PC-9 (cell line): ENCODE data around the gene DPYD.

Experiments used
- EZH2 ChIP-seq: fragments of 200-600 bp; sonication (generic); IDR thresholded peaks from 2 replicates; pipeline ENCODE4 v1.8.0; 2017; ENCODE audit warnings: antibody characterized with exemption, low read depth
- TF ChIP-seq, protein P1 (sequence below): fragments of 200-600 bp; sonication (generic); conservative IDR thresholded peaks from 2 replicates; pipeline ENCODE4 v1.6.1; 2017; ENCODE audit warnings: mixed run types, antibody characterized with exemption, mild to moderate bottlenecking, moderate library complexity

DNA sequence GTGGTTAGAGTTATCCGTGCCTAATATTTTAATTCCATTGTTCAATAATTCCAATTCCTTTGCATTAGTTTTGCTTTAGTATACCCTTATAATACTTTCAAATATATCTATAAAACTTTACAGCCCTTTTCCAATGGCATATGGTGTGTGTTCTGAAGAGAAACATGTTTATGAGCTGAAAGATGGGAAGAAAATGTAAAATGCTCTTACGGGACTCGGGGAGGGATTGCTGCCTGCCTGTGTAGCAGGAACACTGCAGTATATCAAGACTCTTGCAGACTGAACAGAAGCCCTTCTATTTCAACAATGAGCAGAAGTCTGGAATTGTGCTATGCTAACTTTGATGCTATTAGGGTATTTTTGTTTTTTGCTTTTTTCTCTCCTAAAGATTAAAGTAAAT lies 792.4 kb downstream of the DPYD start:
- no peak for TF ChIP-seq EZH2
- TF ChIP-seq, protein P1, sequence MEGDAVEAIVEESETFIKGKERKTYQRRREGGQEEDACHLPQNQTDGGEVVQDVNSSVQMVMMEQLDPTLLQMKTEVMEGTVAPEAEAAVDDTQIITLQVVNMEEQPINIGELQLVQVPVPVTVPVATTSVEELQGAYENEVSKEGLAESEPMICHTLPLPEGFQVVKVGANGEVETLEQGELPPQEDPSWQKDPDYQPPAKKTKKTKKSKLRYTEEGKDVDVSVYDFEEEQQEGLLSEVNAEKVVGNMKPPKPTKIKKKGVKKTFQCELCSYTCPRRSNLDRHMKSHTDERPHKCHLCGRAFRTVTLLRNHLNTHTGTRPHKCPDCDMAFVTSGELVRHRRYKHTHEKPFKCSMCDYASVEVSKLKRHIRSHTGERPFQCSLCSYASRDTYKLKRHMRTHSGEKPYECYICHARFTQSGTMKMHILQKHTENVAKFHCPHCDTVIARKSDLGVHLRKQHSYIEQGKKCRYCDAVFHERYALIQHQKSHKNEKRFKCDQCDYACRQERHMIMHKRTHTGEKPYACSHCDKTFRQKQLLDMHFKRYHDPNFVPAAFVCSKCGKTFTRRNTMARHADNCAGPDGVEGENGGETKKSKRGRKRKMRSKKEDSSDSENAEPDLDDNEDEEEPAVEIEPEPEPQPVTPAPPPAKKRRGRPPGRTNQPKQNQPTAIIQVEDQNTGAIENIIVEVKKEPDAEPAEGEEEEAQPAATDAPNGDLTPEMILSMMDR: no peak
